ENCODE measurements around the gene CEP128.

DNA sequence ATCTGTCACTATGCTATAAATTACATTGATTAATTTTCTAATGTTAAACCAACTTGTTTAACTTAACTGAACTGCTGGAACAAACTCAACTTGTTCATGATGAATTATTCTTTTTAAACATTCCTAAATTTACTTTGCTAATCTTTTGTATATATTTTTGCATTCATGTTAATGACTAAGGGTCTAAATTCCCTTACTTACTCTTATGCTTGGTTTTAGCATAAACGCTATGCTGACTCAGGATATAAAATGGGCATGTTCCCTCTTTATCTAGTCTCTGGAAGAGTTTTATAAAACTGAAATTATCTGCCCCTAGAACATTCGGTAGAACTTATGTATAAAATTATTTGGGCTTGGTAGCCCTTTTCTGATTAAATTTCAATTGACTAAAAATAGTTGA, 387.4 kb downstream of the CEP128 start:
- TF ChIP-seq ZNF274 (IDR thresholded peaks at IDR 0.05; ENCODE audit: low read depth, low read length) (no peak), SUZ12 (IDR thresholded peaks at IDR 0.05; ENCODE audit: extremely low read depth, insufficient read depth, insufficient read length) (no peak), YY1 (IDR thresholded peaks at IDR 0.05; ENCODE audit: insufficient read depth, insufficient read length) (no peak)
